Activated T-helper 1 cell treated with Interleukin-2 at 50 U/mL for 16 hours (primary cell): ENCODE measurements around the gene MCUB.
"Not testable (repeated sequence)": the region's sequence is repeated elsewhere in the genome, so short reads cannot be mapped to it uniquely, and the experiment has no call there.

Experiments used
- DNase-seq: peaks from one replicate; pipeline ENCODE4 v3.0.0-alpha.2; 2020; ENCODE audit warnings: low read depth

The MCUB gene

DNA sequence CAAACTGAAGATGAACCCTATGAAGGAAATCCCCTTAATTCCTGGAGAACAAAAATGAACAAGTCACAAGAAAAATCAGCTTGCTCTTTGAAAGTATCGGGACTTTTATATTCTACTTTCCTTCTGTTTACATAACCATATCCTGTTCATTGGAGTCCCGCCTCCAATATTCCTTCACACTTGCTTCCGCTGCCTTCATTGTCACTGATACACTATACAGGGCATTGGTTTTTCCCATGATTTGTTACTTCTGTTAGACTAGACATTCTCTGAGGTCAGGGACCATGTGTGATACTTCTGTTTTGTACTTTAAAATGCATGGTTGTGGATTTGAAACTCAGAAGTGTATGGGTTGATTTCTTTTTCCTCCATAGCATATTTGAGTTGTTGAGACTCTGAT is 18.8 kb downstream of the MCUB start:
- DNase-seq = no peak

DNA sequence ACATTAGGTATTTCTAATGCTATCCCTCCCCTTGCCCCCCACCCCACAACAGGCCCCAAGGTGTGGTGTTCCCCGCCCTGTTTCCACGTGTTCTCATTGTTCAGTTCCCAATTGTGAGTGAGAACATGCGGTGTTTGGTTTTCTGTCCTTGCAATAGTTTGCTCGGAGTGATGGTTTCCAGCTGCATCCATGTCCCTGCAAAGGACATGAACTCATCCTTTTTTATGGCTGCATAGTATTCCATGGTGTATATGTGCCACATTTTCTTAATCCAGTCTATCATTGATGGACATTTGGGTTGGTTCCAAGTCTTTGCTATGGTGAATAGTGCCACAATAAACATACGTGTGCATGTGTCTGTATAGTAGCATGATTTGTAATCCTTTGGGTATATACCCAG is 20.0 kb downstream of the MCUB start:
- not testable (repeated sequence) for DNase-seq

DNA sequence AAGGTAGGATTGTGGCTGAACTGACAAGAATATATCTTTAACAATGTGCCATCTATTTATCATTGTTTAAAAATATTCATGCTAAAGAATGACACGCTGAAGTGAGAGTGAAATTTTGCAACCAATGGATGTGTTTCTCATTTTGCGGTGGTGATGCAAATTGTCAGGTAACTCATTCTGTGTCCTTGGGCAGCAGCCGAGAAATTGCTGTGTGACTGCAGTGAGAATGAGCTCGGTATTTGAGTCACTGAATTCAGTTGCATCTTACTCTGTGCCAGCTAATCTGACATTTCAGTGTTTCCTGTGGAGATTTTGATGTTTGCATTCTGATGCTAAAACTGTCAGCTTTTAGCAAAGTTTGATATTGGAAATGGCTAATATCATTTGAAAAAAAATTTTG is 28.1 kb downstream of the MCUB start:
- peak; percentile 9 for DNase-seq

DNA sequence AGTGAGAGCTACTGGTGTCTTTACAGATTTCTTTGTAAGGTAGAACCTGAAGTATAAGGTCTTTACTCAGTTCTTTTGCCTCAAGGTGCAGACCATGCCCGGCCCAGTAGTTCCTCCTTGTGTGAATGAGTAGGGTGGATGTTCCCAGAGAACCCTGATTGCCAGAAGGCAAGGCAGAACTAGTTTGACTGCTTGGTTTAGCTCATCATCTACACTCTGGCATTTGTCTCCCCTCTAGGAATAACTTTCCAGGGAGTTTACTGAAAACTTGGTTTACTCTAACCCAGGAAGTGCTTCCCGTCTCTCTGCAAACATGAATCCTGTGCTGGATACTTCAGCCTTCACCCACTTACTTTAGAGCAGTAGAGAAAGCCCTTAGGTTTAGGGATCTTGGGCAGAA is 29.1 kb downstream of the MCUB start:
- no peak for DNase-seq

DNA sequence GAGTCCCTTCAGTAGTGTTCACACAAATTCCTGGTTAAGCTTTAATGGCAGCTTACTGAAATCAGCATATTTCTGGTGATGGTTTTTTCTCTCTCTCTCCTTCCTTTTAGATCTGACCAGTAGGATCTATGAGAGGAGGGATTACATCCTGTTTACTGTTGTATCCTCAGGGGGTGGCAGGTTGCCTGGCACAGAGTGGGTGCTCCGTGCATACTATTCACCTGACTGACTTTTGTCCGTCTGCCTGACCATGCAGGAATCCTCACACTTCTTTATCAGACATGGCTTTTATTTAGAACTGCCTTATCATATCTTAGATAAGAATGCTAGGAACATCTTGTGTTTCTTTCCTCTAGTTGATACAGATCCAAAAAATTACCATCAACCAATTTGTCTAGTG is 29.6 kb downstream of the MCUB start:
- DNase-seq = no peak

DNA sequence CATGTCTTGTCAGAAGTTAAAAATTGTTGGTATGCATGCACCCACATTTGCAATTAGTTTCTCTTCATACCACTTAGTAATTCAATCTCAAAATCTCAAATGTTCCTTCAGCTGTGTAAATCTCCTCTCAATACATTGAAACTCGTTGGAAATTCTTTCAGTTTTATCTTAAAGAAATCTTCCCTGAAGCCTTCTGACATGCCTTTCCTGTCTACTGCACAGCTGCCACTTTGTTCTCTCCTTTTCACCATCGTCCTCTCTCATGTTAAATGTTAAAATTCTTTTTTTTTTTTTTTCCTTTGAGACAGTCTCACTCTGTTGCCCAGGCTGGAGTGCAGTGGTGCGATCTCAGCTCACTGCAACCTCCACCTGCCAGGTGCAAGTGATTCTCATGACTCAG is 30.9 kb downstream of the MCUB start:
- no peak for DNase-seq

DNA sequence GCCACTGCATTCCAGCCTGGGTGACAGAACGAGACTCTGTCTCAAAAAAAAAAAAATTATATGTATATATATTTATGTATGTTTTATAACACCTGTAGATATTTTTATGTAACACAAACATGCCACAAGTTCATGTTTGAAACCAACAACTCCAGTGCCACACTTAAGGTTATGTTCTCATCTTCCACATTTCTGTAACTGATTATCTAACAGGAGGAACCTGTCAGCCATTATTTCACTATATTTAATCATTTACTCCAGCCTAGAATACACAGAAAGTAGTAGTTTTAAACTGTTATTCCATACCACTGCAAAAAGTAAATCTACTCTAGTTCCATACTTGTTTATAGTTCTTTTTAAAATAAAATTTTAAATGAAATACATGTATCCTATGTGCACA is 32.3 kb downstream of the MCUB start:
- no peak for DNase-seq

DNA sequence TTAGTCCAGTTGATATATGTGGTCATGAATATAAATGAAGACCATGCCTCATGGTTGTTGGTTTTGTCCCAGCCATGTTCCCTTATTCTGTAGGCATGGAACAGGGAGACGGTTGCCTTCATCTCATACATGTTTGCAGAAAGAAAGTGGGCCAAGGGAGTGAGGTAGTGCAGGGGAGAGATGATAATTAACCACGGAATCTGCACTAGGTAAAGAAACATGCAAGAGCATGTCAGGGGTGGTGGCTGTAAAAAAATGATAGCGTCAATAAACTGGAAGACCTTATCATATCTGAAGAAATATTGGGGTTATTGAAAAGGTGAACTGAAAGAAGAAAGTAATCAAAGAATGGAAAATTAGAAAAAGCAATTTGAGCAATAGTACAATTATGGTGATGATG is 35.1 kb downstream of the MCUB start:
- DNase-seq = not testable (repeated sequence)

DNA sequence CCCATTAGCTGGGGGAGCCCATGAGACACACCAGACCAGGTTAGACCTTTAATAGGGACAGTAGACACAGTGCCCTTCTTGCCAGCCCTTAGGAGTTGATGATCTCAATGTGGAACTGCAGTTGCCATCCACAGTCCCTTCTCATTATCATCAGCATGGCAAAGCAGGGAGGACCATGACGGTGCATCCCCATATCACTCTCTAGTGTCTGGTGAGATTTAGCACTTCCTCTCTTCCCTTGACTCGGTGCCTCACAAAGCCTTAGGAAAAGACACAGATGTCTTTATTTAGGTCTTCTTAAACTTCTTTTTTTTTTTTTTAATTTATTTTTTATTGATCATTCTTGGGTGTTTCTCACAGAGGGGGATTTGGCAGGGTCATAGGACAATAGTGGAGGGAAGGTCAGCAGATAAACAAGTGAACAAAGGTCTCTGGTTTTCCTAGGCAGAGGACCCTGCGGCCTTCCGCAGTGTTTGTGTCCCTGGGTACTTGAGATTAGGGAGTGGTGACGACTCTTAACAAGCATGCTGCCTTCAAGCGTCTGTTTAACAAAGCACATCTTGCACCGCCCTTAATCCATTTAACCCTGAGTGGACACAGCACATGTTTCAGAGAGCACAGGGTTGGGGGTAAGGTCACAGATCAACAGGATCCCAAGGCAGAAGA is 36.5 kb downstream of the MCUB start:
- not testable (repeated sequence) for DNase-seq

DNA sequence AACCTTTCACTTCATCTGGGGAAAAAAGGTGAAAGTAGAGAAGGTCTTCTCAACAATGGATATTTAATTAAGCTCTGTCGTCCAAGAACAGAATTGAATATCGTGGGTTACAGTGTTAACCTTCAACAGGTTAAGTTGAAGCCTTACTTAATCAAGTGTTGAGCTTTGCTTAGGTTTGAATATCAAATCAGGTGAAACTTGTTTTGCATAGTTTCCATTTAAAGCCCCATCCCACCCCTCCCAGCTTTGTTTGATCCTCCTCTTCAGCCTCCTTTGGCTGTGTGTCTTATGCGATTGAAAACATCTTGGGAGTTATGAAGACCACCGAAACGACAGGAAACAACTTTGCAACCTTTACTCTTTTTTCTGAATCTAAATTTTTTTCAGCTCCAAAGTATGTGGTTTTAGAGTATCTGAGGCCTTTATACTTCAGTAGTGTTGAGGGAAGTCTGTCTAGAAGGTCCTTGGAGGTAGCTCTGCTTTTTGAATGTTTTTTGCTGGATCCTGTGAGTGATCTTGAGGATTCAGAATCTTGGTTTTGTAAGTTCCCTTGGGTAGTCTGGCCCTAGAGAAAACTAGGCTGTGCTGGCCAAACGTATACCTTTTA is 39.1 kb downstream of the MCUB start:
- DNase-seq = no peak

DNA sequence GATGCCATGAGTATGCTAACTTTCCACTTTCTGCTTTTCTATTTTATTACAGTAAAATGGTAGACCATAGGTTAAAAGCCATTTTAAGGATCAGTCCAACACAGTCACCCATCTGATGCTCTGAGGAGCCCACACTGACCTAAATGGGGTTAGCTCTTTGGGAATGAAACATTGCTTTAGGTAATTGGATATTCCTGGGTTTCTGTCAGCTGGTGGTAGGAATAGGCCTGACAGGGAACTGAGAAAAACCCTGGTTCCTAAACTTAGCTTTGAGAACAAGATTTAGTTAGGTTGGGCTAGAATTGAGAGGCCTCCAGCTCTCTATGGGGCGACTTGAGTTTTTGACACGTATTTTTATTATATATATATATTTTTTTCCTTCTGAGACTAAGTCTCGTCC is 40.4 kb downstream of the MCUB start:
- DNase-seq = no peak

DNA sequence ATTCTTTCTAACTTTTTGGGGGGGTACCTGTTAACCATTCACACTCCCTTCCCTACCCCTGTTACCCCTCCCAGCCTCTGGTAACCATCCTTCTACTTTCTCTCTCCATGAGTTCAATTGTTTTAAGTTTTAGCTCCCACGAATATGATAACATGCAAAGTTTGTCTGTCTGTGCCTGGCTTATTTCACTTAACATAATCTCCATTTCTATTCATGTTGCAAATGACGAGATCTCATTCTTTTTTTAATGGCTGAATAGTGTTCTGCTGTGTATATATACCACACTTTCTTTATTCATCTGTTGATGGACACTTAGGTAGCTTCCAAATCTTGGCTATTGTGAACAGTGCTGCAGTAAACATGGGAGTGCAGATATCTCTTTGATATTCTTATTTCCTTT is 41.3 kb downstream of the MCUB start:
- DNase-seq = no peak

DNA sequence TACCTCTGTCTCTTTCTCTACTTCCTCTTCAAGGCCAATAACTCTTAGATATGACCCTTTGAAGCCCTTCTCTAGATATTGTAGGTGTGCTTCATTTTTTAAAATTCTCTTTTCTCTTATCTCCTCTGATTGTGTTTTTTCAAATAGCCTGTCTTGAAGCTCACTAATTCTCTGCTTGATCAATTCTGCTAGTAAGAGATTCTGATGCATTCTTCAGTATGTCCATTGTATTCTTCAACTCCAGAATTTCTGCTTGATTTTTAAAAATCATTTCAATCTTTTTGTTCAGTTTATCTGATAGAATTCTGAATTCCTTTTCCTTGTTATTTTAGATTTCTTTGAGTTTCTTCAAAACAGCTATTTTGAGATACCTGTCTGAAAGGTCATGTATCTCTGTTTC is 47.9 kb downstream of the MCUB start:
- DNase-seq = no peak

DNA sequence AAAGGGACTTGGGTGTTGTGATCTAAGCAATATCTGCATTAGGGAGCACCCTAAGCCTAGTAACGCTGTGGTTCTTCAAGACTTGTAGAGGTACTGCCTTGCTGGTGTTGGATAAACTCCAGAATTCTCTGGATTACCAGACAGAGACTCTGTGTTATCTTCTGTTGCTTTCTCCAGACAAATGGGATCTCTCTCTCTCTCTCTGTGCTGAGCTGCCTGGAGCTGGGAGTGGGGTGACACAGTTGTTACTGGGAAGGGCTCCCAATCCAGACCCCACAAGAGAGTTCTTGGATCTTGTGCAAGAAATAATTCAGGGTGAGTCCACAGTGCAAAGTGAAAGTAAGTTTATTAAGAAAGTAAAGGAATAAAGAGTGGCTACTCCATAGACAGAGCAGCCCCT is 48.8 kb downstream of the MCUB start:
- DNase-seq = no peak

DNA sequence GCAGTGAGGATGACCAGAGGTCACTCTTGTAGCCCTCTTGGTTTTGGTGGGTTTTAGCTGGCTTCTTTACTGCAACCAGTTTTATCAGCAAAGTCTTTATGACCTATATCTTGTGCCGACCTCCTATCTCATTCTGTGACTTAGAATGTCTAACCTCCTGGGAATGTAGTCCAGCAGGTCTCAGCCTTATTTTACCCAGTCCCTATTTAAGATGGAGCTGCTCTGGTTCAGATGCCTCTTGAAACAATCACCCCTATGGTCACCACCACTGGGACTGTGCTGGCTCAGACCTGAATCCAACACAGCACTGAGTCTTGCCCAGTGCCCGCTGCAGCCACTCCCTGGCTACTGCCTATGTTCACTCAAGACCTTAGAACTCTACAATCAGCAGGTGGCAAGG is 49.4 kb downstream of the MCUB start:
- DNase-seq = no peak

DNA sequence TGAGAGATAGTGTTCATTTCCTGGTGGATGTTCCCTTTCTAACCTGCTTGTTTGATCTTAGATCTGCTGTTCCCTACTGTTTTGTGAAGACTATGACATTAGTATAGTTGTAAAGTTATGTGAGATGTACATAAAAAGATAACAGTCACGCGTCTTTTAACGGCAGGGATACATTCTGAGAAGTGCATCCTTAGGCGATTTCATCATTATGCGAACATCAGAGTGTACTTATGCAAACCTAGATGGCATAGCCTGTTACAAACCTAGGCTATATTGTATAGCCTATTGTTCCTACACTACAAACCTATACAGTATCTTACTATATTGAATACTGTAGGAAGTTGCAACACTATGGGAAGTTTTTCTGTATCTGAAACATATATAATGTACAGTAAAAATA is 50.4 kb downstream of the MCUB start:
- DNase-seq = no peak

DNA sequence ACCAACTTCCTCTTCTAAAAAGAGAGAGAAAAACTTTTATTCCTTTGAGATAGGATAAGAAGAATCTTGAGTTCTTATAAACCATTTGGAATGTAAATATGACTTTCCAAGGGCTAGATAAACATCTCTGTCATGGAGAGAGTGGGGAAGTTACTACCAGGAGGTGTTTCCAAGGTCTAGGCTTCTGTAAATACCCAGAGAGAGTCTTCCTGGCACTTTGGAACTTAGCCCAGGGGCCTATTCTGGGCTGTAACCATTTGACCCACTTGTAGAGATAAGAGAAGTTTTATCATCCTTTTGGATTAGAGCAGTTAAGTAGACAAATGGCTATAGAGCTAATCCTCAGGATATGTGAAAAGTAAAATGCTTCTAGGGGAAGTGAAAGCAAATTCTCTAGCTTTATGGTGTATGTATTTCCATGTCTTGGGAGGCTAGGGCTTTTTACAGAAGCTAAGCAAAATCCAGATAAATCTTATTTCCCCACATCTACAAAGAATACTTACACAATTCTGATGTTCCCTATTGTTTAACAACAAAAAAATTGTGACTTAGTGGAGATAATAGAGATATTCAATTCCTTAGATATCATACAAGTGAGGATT is 51.1 kb downstream of the MCUB start:
- no peak for DNase-seq

DNA sequence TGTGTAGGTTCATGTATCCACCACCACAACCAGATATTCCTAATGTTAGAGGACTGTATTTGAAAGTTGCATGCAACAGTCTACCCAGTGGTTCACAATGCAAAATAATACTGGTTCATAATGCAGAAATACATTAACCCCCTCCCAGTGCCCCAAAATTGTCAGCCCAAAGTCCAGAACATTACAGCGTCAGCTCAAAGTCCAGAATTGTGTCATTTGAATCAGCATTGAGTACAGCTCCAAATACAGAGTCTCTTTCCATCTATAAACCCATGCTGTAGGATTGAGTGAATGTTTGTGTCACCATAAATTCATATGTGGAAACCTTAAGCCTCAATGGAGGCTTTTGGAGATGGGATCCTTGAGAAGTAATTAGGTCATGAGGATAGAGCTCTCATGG is 54.0 kb downstream of the MCUB start:
- no peak for DNase-seq

DNA sequence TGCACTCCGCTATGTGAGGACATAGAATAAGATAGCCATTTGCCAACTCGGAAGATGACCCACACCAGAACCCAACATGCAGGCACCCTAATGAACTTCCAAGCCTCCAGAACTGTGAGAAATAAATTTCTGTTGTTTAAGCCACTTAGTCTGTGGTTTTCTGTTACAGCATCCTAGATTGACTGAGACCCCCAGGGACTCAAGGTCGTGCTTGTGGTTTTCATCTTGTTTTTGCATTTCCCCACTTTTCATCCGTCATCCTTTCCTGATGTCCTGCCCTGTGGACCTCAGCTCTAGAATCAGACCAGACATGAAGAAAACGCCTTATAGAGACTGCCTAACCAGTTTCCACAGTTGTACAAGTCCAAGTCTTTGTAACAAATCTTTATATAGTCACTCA is 54.4 kb downstream of the MCUB start:
- DNase-seq = no peak

DNA sequence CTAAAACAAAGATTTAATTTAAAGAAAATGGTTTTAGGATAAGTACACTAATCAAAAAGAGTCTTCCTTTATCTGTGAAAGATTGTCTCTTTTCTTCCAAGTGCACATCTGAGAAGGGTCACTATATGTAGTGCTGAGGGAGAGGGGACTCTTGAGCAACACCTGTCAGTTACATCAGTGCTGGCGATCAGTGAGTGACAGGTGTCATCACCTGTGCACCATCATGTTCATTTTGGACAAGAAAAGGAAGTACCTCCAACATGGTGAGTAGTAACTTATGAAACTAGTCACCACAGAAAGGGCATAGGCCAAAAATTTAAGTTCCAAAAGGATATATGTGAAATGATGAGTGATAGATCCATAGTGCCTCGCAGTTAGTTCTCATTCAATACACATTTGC is 55.7 kb downstream of the MCUB start:
- no peak for DNase-seq

DNA sequence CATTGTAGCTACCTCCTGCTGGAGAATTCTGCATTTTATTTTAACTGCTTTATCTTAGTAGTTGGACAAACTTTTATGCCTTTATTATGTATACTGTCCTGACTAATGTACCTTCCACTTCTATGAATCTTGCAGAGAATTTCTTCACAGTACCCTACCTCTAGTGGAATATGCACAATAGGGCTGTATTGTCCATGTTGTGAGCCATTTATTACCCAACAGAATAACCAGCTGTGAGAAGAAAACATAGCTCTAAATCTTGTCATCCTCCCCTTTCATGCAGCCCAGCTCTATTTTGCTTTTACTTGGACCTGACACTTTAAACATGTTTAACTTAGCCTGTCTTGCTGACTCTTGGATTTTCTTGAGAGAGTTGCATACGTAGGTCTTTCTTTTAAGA is 56.2 kb downstream of the MCUB start:
- no peak for DNase-seq

DNA sequence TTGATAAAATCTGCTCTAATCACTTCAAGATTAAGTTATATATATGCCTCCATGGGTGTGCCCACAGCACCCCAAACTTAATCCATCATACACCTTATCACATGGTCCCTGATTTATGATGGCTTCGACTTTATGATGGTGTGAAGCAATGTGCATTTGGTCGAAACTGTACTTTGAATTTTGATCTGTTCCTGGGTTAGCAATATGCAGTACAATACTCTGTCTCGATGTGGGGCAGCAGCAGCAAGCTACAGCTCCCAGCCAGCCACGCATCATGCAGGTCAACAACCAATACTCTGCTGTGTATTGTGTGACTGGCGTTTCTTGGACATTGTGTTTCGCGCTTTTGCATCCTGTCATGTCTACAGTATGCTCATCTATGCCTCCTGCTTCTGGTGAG is 62.6 kb downstream of the MCUB start:
- no peak for DNase-seq

DNA sequence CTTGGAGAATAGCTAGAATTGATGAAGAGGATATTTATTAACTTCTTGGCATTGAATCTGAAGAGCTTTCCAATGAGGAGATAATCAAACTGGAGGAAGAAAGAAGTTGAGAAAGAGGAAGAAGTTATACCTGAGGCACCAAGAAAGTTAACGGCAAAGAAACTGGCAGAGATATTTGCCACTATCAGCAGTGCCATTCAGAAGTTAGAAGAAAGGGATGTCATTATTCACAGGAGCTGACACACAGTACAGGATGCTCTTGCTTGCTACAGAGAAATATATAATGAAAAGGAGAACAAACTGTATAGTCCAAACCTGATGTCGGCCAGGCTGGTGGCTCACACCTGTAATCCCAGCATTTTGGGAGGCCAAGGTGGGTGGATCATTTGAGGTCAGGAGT is 64.5 kb downstream of the MCUB start:
- DNase-seq = no peak

DNA sequence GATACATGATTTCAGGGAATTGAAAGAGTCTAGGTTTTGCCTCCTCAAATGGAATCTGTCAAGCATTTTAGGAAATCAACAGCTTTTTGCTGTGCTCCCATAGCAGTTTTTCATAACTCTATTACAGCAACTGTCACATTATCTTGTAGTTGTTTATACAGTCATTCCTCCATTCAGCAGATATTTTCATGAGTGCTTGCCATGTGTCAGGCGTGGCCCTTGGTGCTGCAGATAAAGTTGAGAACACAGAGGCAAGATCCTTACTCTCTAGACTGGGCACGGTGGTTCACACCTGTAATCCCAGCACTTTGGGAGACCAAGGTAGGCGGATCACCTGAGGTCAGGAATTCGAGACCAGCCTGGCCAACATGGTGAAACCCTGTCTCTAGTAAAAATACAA is 67.3 kb downstream of the MCUB start:
- no peak for DNase-seq
